Activated CD8-positive, alpha-beta memory T cell treated with anti-CD3 and anti-CD28 coated beads, Interleukin-2, amount 50 U/mL, for 1 hour (primary cell): ENCODE data around the gene LANCL2.
"Not testable (repeated sequence)": the region's sequence is repeated elsewhere in the genome, so short reads cannot be mapped to it uniquely, and the experiment has no call there.

Source experiments
- DNase-seq: peaks from one replicate; pipeline ENCODE4 v3.0.0-alpha.2; 2020; ENCODE audit errors: extremely low read depth

Gene LANCL2

DNA sequence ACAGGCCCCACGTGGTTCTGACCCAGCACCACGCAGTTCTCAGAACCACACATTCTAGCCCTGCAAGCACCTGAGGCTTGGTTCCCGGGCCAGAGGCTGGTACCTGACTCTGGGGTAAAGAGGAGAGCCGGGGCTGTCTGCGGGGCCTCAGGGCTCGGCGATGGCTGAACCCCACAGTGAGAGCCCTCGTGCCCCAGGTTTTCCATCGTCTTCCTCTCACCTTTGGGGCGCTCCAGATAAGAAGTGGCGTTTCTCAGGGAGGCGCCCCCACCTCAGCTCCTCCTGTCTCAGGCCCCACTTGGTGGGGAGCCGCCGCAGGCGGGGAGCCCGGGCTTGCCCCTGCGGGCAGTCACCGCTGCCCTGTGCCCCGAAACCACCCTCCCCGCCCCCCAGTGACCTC, 2.2 kb upstream of the LANCL2 start:
- no peak for DNase-seq

DNA sequence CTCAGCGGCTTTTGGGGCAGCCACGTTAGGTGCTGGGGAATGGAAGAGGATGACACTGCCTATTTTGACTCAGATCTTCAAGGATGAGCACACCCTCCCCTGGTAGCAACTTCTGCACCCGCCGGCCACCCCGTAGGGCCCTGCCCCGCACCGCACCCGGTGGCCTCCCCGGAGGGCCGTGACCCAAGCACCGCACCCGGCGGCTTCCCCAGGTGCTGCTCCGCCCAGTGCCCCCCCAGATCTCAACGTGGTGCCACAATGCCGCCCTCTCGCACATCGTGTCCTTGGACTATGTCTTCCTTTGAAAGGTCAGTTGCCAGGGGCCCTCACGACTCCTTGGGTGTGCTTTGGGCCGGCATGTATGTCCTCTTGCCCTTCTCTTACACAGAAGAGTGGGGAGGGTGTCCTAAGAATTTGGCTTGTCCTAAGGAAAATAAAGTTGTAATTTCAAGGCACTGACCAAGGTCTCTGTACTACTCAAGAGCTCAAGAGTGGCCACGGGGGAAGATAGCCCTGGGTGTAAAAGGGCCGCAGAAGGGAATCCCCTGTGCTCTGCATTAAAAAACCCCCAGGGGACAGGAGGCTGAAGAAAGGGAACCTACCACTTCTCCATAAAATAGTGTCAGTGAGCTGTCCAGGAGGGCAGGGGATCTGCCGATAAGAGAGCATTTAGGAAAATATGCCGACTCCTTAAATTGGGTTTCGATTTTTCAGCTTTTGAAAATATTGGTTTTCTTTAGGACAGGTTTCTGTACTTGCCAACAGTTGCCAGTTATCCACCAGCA, 1.6 kb upstream of the LANCL2 start:
- no peak for DNase-seq

DNA sequence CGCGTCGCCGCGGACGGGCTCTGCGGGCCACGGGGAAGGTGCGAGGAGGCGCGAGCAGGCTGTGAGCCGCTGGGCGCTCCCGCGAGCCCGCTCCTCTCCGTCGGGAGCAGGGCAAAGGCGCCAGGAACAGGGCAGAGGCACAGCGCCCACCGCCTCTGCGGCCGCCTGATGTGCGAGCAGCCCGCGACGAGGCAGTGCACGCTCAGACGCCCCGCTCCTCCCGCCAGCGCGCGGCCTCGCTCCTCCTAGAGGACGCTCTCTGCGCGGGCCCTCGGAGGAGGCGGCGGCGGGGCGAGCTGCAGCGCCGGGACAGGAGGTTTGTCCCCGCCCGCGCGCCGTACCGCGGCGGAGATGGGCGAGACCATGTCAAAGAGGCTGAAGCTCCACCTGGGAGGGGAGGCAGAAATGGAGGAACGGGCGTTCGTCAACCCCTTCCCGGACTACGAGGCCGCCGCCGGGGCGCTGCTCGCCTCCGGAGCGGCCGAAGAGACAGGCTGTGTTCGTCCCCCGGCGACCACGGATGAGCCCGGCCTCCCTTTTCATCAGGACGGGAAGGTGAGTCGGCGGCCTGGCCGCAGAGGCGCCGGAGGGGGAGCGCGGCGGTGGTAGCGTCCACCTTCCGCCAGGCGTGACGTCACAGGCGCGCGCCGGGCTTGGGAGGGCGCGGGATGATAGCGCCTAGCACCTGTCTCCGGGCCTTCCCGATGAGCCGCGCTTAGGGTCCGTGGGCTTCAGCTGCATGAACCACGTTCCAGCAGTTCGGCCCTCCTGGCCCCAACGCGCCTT, 731 bp downstream of the LANCL2 start:
- peak; percentile 79 for DNase-seq

DNA sequence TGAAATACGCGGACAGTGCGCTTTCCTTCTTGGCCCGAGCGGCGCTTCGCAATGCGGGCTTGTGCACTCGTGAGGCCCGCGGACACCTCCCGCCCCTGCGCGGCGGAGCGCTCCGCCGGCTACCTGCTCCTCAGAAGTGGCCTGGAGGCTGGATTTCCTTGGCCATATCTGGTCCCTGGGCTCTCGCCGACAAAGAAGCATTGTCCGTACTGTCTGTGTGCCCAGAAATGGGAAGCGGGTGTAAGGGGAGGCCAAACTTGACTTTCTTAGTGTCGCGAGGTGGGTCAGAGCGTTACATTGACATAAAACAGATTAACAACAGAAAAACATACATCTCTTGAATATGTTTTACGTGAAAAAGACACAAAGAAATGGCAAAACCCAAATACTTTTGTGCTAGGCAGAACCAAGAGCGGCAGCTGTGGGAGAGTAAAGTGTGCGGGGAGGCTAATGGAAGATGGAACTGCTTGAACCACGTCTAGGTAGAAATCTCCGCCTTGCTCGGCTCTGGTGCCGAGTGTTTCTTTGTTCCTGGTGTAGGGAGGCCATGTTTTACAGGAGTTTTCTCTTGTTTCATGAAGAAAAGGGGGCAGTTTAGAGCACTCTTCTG, 1.4 kb downstream of the LANCL2 start:
- no peak for DNase-seq

DNA sequence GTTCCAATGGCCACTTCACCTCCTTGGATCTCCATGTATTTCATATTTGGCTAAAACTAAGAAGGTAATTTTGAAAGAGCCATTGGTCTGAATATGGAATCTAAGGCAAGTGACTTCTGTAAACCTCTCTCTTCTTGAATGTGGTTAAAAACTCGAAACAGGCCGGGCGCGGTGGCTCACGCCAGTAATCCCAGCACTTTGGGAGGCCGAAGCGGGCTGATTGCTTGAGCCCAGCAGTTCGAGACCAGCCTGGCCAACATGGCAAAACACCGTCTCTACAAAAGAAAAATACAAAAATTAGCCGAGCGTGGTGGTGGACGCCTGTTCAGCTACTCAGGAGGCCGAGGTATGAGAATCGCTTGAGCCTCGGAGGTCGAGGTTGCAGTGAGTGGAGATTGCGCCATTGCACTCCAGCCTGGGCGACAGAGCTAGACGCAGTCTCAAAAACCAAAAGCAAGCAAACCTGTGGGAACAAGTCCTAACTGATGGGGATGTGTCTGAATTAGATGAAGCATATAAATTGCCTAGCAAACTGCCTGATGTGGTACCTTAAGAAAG, 2.2 kb downstream of the LANCL2 start:
- no peak for DNase-seq

DNA sequence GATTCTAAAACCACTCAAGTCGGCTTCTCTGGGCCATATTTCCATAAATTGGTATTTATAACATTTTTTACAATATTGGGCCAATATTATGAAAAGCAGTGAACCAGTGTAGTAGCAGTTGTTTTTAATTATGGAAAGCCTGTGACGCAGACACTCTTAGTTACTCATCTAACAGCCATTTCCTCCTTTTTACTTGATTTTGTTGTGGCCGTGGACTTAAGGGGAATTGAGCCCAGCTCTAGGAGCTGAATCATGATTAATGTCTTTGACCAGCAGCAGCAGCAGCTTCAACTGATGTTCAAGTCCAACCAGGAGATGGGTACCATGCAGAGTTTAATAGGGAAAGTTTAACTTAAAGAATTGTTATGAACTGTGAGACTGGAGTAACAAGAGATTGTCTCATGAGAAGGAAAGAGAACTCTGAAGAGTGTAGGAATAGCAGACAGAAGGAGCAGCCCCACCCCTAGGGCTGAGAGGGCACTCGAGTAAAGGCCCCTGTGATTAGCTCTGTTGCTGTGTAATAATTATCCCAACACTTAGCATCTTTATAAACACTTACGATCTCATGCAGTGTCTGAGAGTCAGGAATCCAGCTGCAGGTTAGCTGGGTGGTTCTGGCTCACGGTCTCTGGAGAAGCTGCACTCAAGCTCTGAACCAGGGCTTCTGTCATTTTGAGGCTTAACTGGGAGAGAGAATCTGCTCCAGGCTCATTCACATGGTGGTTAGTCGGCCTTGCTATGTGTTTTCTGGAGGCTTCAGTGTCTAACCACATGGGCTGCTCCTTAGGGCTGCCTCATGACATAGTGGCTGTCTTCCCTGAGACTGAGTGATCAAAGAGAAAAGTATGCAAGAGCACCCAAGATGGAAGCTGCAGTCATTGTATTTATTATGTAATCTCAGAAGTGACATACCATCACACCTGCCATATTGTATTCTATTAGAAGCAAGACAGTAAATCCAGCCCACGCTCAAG, 4.6 kb downstream of the LANCL2 start:
- DNase-seq, result no peak

DNA sequence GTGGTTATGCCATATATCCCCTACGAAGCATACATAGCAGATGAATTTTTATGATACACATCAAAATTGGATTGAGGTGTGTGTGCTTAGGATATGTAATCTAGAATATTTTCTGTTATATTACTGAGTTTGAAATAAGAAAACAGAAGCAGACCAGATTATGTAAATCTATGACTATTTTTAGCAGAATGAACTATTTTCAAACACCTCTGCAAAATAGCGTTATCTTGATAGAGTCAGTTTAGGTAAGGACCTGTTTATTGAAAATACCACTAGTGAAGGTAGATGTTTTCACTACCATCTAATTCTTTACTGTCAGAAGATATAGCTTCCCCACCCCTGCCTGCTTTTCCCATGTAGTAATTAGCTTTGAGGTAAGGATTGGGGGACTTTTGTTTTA, 9.1 kb downstream of the LANCL2 start:
- no peak for DNase-seq

DNA sequence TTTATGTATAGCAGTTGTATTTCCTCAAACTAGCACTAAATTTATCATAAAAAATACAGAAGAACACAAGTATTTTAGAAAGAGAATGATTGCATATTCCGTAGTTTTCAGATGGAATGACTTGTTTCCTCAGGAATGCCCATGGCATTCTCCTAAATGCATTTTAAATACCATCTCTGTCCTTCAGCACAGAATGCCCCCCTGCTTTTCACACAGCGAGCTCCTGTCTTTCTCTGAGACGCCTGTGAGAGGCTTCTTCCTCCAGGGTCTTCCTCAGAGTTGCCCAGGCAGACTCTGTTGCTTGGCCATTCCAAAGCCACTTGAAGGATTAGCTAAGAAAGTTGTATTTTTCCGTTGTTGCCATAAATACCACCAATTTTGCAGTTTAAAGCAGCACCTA, 10.1 kb downstream of the LANCL2 start:
- no peak for DNase-seq

DNA sequence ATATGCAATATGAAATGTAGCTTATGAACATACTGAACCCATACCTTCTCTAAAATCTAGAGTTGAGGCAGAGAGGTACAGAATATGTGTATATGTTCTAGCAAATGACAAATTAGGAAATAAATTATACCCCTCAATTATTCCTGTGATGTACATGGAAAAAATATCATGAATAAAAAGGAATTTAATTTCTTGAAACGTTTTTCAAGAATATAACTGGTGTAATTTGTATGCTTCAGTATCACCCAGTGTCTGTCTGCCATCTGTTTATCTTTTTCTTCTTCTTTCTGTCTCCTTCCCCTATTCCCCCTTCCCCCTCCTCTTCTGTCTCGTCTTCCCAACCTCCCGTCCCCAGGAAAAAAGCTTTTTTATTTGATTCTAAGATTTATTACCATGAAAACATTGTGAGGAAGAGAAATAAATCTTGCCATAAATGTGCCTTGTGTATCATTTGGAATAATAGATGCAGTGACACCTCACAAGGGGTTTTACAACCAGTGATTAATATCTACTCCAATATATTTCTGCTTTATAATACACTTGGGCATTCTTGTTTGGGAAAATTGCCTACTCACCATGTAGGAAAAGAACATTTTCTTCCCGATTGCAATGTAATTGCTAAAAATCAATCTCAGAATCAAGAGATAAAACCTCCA, 12.2 kb downstream of the LANCL2 start:
- DNase-seq, result no peak

DNA sequence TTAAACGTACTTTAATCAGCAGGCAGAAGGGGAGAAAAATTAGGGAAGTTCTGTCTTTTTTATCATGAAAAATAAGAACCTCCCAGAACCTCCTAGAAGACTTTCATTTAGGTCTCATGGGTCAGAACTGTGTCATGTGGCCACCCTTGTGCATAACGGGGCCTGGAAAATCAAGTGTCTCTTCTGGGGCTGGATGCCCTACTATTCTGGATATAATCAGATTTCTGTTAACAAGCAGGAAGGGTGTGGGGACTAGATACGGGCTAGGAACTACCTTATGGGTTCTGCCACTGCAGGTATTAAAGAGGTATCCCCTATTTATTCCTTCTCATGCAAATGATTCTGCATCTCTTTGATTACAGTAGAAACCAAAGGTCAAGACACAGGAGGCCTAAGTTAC, 14.1 kb downstream of the LANCL2 start:
- DNase-seq, result no peak

DNA sequence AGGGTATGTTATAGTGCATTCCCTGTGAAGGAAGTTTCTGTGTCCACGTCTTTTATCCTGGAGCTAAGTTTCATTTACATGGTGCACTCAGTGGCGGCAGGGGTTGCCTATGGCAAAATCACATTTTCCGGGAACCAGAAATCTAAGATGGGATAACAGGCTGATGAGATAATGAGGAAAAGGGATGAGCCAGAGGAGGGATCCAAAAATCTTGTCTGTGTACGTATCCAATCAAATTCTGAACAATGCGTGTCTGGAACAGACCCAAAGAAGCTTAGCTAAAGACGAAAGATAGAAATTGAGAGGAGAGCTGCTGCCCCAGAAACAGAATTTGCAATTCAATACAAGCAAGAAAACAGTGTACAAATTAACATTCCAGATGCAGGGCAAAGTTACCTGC, 16.1 kb downstream of the LANCL2 start:
- no peak for DNase-seq

DNA sequence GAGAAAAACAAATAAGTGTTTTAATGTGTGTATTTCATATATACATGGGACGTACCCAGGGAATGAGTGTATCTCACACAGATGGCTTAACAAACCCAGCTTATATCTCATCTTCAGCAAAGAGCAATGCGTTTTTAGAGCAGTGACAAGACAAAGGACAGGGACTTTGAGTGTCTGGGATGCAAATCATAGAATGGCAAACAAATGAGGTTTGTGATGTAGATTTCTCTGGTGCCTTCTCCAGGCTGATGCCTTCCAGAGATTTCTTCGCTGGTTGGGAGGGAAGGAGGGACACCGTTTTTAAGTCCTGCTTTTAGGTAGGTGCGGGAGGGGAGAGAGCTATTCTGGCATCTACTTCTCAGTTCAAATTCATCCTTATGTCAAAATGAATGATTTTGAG, 16.6 kb downstream of the LANCL2 start:
- DNase-seq, result no peak

DNA sequence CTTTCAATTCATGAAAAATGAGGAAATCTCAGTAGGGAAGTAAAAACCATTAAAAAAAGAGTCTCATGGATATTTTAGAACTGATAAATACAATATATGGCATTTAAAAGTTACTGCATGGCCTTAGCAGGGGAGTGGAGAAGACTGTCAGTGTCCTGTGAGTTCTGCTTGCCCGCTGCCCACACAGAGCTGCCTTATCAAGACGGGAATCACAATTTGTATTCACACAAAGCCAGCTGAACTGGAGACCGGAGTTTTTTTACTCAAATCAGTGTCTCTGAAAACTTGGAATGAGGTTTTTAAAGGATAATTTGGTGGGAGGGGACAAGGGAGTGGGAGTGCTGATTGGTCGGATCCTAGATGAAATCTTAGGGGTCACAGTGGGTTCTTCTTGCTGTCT, 17.1 kb downstream of the LANCL2 start:
- DNase-seq, result no peak

DNA sequence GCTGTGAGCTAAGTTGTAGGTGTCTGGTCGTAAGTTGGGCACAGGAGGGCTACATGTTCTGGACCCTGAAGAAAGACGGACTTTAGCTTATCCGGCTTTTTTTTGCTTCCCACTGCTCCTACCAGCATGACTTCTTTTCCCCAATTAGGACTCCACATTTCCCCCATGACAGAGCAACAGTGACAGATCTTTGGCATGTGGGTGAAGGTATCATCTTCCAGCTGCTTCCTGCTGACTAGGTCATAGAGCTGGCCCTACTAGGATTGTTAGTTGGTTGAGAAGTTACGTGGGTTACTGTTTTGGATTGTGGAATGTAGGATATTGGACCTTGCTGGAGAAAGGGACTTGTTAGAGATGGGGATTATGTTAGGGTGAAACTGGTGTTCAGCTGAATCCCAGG, 21.4 kb downstream of the LANCL2 start:
- no peak for DNase-seq

DNA sequence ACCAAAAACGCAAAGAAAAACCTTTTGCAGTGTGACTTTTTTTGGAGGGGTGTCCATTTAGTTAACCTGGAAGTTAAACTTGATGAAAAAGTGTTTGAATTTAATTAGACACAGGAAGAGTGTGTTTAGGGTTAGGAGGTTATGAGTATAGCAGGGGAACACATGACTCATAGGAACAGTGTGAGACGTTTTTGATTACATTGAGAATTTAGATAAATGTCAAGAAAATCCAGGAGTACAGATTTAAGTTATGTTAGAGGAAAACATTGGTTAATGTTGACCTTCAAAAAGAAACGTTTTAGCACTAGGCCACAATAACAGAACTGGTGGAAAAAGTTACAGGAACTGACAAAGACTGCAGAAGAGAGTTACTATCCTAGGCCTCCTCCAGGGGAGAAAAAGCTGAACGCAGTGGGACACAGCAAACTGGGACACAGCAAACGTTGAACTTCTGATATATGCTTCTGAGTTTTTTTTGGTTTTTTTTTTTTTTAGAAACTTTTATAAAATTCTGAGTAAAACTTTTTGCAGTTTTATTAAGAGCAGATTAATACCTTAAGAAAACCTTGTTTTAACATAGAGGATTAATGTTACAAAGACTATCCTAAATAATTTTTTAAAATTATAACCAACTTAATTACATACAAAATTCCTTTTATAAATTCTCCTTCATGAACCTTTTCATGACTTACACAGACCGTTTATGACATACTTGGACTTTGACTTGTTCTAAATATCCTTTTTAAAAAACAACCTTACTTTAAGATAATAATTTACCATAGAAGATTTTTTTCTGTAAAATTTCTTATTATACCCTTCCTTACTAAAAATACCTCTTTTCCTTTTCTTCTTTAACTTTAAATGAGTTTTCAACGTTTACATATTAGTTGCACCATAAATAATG, 22.2 kb downstream of the LANCL2 start:
- no peak for DNase-seq

DNA sequence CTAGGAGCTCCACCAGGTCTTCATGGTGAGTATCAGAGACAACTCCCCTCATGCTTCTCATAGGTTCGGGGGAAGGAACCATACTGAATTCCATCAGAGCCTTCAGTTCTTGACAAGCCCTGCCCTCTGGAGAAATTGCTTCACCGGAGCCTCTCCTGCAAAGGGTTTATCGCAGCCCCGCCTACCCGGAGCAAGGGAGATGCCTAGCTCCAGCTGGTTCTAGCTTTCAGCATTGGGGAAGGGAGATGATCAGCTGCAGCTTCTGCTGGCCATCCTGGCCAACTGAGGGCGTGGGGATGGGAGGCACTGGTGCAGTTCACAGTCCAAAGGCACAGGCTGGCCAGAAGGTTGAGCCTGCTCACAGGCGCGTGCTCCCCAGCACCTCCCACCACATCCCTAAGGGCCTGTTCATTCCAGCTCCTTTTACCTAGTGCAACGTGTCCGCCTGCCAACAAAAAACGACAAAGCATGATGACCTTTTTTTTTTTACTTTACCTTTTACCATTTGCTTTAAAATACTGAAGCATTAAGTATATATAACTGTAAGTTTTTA, 31.2 kb downstream of the LANCL2 start:
- no peak for DNase-seq

DNA sequence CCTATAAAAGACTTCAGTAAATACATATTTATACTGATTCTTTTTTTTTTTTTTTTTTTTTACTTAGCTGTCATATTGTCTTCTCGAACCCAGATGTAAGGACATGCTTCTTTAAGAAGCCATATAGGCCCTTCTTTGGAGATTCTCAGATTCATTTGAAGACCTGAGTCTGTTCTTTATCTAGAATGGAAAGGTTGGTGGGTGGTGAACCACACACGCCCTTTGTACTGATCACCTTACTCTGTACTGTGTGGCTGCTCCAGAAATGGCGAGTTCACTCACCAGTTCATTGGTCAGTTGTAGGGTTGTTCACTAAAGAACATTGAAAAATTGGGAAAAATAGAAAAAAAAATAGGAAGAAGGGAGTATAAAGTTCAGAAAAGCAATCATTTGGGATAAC, 32.5 kb downstream of the LANCL2 start:
- DNase-seq, result no peak

DNA sequence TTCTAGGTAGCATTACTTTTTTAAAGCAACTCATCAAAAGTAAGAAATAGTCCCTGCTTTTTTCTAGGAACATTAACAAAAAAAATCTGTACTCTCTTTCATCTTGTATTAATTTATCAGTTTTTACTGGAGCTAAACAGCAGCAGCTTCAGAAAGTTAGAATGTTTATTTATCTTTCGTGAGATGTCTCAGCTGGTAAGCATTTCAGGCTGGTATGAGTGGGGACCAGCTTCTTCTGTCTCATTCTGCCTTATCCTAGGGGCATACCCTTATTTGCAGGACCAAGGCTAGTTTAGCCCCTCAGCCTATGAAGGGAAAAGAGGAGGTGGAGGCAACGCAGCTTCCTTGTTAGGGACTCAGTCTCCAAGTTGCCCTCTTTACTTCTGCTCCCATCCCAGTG, 35.1 kb downstream of the LANCL2 start:
- no peak for DNase-seq

DNA sequence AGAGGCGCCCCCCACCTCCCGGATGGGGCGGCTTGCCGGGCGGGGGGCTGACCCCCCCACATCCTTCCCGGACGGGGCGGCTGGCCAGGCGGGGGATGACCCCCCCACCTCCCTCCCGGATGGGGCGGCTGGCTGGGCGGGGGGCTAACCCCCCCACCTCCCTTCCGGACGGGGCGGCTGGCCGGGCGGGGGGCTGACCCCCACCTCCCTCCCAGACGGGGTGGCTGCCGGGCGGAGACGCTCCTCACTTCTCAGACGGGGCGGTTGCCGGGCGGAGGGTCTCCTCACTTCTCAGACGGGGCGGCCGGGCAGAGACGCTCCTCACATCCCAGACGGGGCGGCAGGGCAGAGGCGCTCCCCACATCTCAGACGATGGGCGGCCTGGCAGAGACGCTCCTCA, 37.4 kb downstream of the LANCL2 start:
- DNase-seq, result not testable (repeated sequence)
